Heart right ventricle (tissue), 16 donors: ENCODE measurements around the gene SEC14L5. TPM values are rescaled to one million over a fixed set of nuclear protein-coding genes. Genes with fewer than 3 reads are reported as not detected.

Experiments
- ATAC-seq, 8 donors: fragments of 200-7000 bp; cut with Tn5 transposase; one replicate each; pipeline ENCODE4 v1.9.1; 2020; ENCODE audit warnings: mild to moderate bottlenecking in 8 of 8, moderate library complexity in 8 of 8, moderate number of reproducible peaks in 1 of 8
- DNase-seq, 2 donors: peaks; one replicate each; pipeline ENCODE4 v3.0.0-alpha.2; 2020
- H3K27ac ChIP-seq, 10 donors: fragments of 200-600 bp; sonication (generic) in 2 of 10; one replicate each; pipeline versions ENCODE4 v1.5.0 to v1.8.0; 2020 to 2022; ENCODE audit warnings: mild to moderate bottlenecking in 3 of 10
- H3K27me3 ChIP-seq, 7 donors: fragments of 200-600 bp; one replicate each; pipeline ENCODE4 v1.8.0; 2021 to 2022; ENCODE audit warnings: mild to moderate bottlenecking in 2 of 7
- H3K36me3 ChIP-seq, 9 donors: fragments of 200-600 bp; sonication (generic) in 1 of 9; one replicate each; pipeline versions ENCODE4 v1.5.0 to v1.8.0; 2020 to 2022; ENCODE audit warnings: mild to moderate bottlenecking in 2 of 9
- H3K4me1 ChIP-seq, 9 donors: fragments of 200-600 bp; sonication (generic) in 1 of 9; one replicate each; pipeline versions ENCODE4 v1.5.0 to v1.8.0; 2020 to 2022; ENCODE audit warnings: mild to moderate bottlenecking in 4 of 9
- H3K4me3 ChIP-seq, 10 donors: fragments of 200-600 bp; sonication (generic) in 2 of 10; one replicate each; pipeline versions ENCODE4 v1.5.0 to v1.8.0; 2020 to 2022; ENCODE audit warnings: mild to moderate bottlenecking in 7 of 10, moderate library complexity in 2 of 10
- H3K9me3 ChIP-seq, 11 donors: fragments of 200-600 bp in 10 of 11; sonication (generic) in 2 of 11; one replicate each; pipeline versions ENCODE4 v1.5.0 to v1.8.0; 2013 to 2022; ENCODE audit warnings: mild to moderate bottlenecking in 2 of 11, control low read depth in 1 of 11, moderate library complexity in 1 of 11
- CTCF ChIP-seq, 9 donors: fragments of 200-600 bp; sonication (generic) in 2 of 9; IDR thresholded peaks; one replicate each; pipeline versions ENCODE4 v1.5.0 to v1.8.0; 2021 to 2022; ENCODE audit warnings: antibody characterized with exemption in 9 of 9, mild to moderate bottlenecking in 5 of 9, moderate library complexity in 1 of 9
- WGBS, 2 donors: extraction: QIAGEN DNeasy Blood & Tissue Kit; methylation state at CpG; one replicate each; pipeline ENCODE4 v1.1.7; 2013; ENCODE audit warnings: inconsistent platforms in 1 of 2; 5-methylcytosine and 5-hydroxymethylcytosine counted together
- intact Hi-C, 10 donors: fragments of 100-400 bp; cut with DNase I; formaldehyde crosslinking; loops; one replicate each; pipeline versions ENCODE4 v1.11.1 to v1.14.2; 2022
- polyA plus RNA-seq, 2 donors: library from polyadenylated mRNA; stranded (reverse); fragments of 200-250 nt; gene quantifications; one replicate each; pipeline ENCODE4 v1.2.3, GENCODE V29; 2013
- total RNA-seq, 10 donors: library from RNA; stranded (reverse); fragmentation: NEBNext Ultra II Directional in 3 of 10; extraction: Animal tissue kit (Norgen Biotek cat#: 25700) in 3 of 10; gene quantifications; one replicate each; pipeline versions ENCODE4 v1.2.1 to v1.2.4, GENCODE V29; 2021 to 2023
- donor health status: Arrhythmogenic right ventricular cardiomyopathy.
- donor health status: ischemic (EF 13 %, LVEDD 7.1; RV severe dilation, severe dysfunction).
- donor health status: healthy with polysubstance abuse.
- donor health status: DM: no; HTN: yes; CAD: no.
- donor health status: DM: no; HTN: no; CAD: no.
- donor health status: ischemic (EF 25% LVEDD 6.9; RV normal size, moderate dysfunction).
- donor health status: ischemic (EF 25% LVEDD 5.7; RV mildly dilated, moderate dysfunction).
- donor health status: healthy.
- donor health status: DM: yes; HTN: yes; CAD: no.
- donor health status: Ischemic cardiomyopathy.
- donor health status: ischemic (EF 35%, LVEDD 5.7; RV mildly dilated, moderate dysfunction).
- donor health status: nonischemic (EF 11% LVEDD 7.7; RV severe dilation, severe dysfunction).
- donor health status: DM: yes; HTN: yes; CAD: no.
- donor health status: PGD.
- donor health status: ischemic (EF 29% LVEDD 5.4; RV normal size, mild dysfunction).
- donor health status: nonischemic (EF 23%, LVEDD 6.1; RV moderate dilation, normal function).

The SEC14L5 gene
- total and polyA plus RNA-seq, 12 donors: 0.04 to 28.4 (median 11.0) TPM

- DNase-seq (no peak), ATAC-seq (no peak)
- H3K36me3 ChIP-seq: no peaks in the 10 kb centered on the region
- peak overlapping the region in 1 of 10 donors; percentile 28 for H3K27ac ChIP-seq
- peak overlapping the region in 2 of 10 donors; percentile 52 to 55 for H3K4me3 ChIP-seq
- intact Hi-C loops: loop anchor here in 2 of 10 donors (5.0 kb wide), 2 partner anchors 46 to 91 kb away; partner anchors contain the start of genes GLYR1 (in 1 of the 2) and UBN1 (in 1 of the 2)
- WGBS, 2 donors: 83 to 88% methylated on average over 16 of the region's 16 CpGs
- H3K4me1 ChIP-seq: peaks cover 8 to 31% (median 25%) of the 10 kb centered on the region in 9 donors
- peaks cover 0 to 48% (median 18%) of the 10 kb centered on the region in 7 donors for H3K27me3 ChIP-seq
- no peaks in the 10 kb centered on the region for H3K9me3 ChIP-seq
- no peak for TF ChIP-seq CTCF (IDR thresholded peaks at IDR 0.05)
Measured at GRCh38 chr16:4937782-4938682, 20.1 kb upstream of the SEC14L5 start.

- no peak for DNase-seq
- H3K4me1 ChIP-seq: peaks cover 8 to 34% (median 30%) of the 10 kb centered on the region in 9 donors
- intact Hi-C loops: loop anchor here in 2 of 10 donors (5.0 kb wide), 2 partner anchors 46 to 91 kb away; partner anchors contain the start of genes GLYR1 (in 1 of the 2) and UBN1 (in 1 of the 2)
- TF ChIP-seq CTCF (IDR thresholded peaks at IDR 0.05): no peak
- WGBS, 2 donors: 77 to 79% methylated on average over 5 of the region's 5 CpGs
- no peaks in the 10 kb centered on the region for H3K9me3 ChIP-seq
- ATAC-seq: no peak
- H3K27me3 ChIP-seq: peaks cover 0 to 48% (median 18%) of the 10 kb centered on the region in 7 donors
- H3K36me3 ChIP-seq: no peaks in the 10 kb centered on the region
- H3K4me3 ChIP-seq: no peak overlapping the region
- H3K27ac ChIP-seq: no peak overlapping the region
Measured at GRCh38 chr16:4938683-4939030, 19.5 kb upstream of the SEC14L5 start.

GRCh38 chr16:4940719-4941118 is 17.4 kb upstream of the SEC14L5 start:
- TF ChIP-seq CTCF (IDR thresholded peaks at IDR 0.05): no peak
- DNase-seq (no peak), ATAC-seq (no peak)
- WGBS, 2 donors: 54 to 63% methylated on average over 7 of the region's 7 CpGs
- intact Hi-C loops: loop anchor here in 1 of 10 donors (10.0 kb wide), 1 partner anchor 56 kb away; no protein-coding TSS in a partner anchor
- H3K27ac ChIP-seq: no peak overlapping the region
- H3K36me3 ChIP-seq: no peaks in the 10 kb centered on the region
- H3K9me3 ChIP-seq: no peaks in the 10 kb centered on the region
- no peak overlapping the region for H3K4me3 ChIP-seq
- H3K4me1 ChIP-seq: peaks cover 12 to 48% (median 40%) of the 10 kb centered on the region in 9 donors
- H3K27me3 ChIP-seq: peaks cover 0 to 32% (median 11%) of the 10 kb centered on the region in 7 donors

GRCh38 chr16:4942481-4942880 is 15.6 kb upstream of the SEC14L5 start:
- TF ChIP-seq CTCF (IDR thresholded peaks at IDR 0.05): no peak
- H3K27me3 ChIP-seq: peaks cover 0 to 14% (median 0%) of the 10 kb centered on the region in 7 donors
- whole genome bisulfite sequencing, 2 donors: 77 to 81% methylated on average over 9 of the region's 9 CpGs
- DNase-seq: no peak
- no peak overlapping the region for H3K4me3 ChIP-seq
- intact Hi-C loops: loop anchor here in 1 of 10 donors (10.0 kb wide), 1 partner anchor 58 kb away; no protein-coding TSS in a partner anchor
- no peaks in the 10 kb centered on the region for H3K36me3 ChIP-seq
- H3K27ac ChIP-seq: peak overlapping the region in 8 of 10 donors; percentile 15 to 77 (median 51)
- peaks cover 4 to 42% (median 30%) of the 10 kb centered on the region in 9 donors for H3K4me1 ChIP-seq
- no peaks in the 10 kb centered on the region for H3K9me3 ChIP-seq
- ATAC-seq: no peak
